Aorta (tissue), 5 donors: ENCODE data around the gene F13A1. TPM values are rescaled to one million over a fixed set of nuclear protein-coding genes. Genes with fewer than 3 reads are reported as not detected.
"Not testable (repeated sequence)": the region's sequence is repeated elsewhere in the genome, so short reads cannot be mapped to it uniquely, and the experiment has no call there.

ENCODE experiments used
- ATAC-seq: fragments of 200-7000 bp; cut with Tn5 transposase; one replicate; pipeline ENCODE4 v1.9.1; 2022; ENCODE audit warnings: moderate library complexity; ENCODE audit not compliant: low FRiP score
- DNase-seq, 2 donors: peaks; one replicate each; pipeline ENCODE4 v3.0.0-alpha.2; 2020
- H3K27ac ChIP-seq, 2 donors: one replicate each; pipeline ENCODE4 v1.5.1; 2013; ENCODE audit warnings: low read length in 2 of 2, mild to moderate bottlenecking in 2 of 2, moderate library complexity in 2 of 2, control low read depth in 1 of 2, inconsistent platforms in 1 of 2, low read depth in 1 of 2
- H3K27me3 ChIP-seq, 2 donors: one replicate each; pipeline ENCODE4 v1.6.1; 2013; ENCODE audit warnings: control low read depth in 1 of 2, low read length in 1 of 2, mild to moderate bottlenecking in 1 of 2, moderate library complexity in 1 of 2; ENCODE audit not compliant: insufficient read depth in 2 of 2, control insufficient read depth in 1 of 2
- H3K36me3 ChIP-seq, 2 donors: one replicate each; pipeline ENCODE4 v1.6.1; 2013; ENCODE audit warnings: control low read depth in 1 of 2, low read length in 1 of 2, mild to moderate bottlenecking in 1 of 2; ENCODE audit not compliant: insufficient read depth in 2 of 2, control insufficient read depth in 1 of 2
- H3K4me1 ChIP-seq, 2 donors: one replicate each; pipeline ENCODE4 v1.6.1; 2013; ENCODE audit warnings: low read length in 2 of 2, control low read depth in 1 of 2, mild to moderate bottlenecking in 1 of 2, moderate library complexity in 1 of 2; ENCODE audit not compliant: insufficient read depth in 2 of 2, control insufficient read depth in 1 of 2
- H3K4me3 ChIP-seq, 2 donors: one replicate each; pipeline ENCODE4 v1.5.1; 2013; ENCODE audit warnings: low read length in 2 of 2, control low read depth in 1 of 2, mild to moderate bottlenecking in 1 of 2
- H3K9me3 ChIP-seq: one replicate; pipeline ENCODE4 v1.6.1; 2013; ENCODE audit warnings: mild to moderate bottlenecking, low read length; ENCODE audit not compliant: control insufficient read depth
- WGBS, 2 donors: extraction: QIAGEN DNeasy Blood & Tissue Kit; methylation state at CpG; one replicate each; pipeline ENCODE4 v1.1.7; 2013; 5-methylcytosine and 5-hydroxymethylcytosine counted together
- intact Hi-C, 2 donors: fragments of 100-400 bp; cut with DNase I; formaldehyde crosslinking; loops; one replicate each; pipeline versions ENCODE4 v1.14.2 to v1.15.0; 2022
- polyA plus RNA-seq, 2 donors: library from polyadenylated mRNA; stranded (reverse); fragments of 200-250 nt; gene quantifications; one replicate each; pipeline ENCODE4 v1.2.3, GENCODE V29; 2013
- total RNA-seq, 2 donors: library from RNA; stranded (reverse); fragmentation: NEBNext Ultra II Directional; extraction: Animal tissue kit (Norgen Biotek cat#: 25700); gene quantifications; one replicate each; pipeline ENCODE4 v1.2.1, GENCODE V29; 2021
- donor health status: healthy with polysubstance abuse.
- donor health status: Bipolar disorder and iron deficiency.
- donor health status: DM: no; HTN: no; CAD: no.
- donor health status: DM: no; HTN: no; CAD: no.
- donor health status: DM: yes; HTN: yes; CAD: no.

The F13A1 gene
- total and polyA plus RNA-seq, 4 donors, result 16.8 to 421 (median 122) TPM

DNA sequence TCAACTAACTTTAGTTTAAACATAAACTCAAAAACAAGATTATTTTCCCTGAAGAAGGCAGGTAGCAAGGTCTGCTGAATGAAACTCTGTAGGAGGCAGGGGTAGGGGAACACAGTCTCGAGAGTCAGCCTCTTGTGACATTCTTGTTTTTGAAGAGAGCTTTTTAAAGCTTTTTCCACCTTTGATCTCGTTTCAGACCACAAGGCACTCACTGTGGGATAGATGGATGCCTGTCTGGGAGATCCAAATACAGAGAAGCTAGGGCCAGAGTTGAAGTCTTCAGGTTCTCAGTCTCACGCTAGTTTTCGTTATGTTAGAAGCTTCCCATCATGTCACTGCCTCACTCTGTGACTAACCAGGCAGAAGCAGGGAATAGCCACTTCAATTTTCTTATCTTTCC is 14.9 kb downstream of the F13A1 start:
- DNase-seq, result no peak
- H3K27ac ChIP-seq, result no peak overlapping the region
- ATAC-seq, result no peak
- no peak overlapping the region for H3K4me3 ChIP-seq
- no peaks in the 10 kb centered on the region for H3K4me1 ChIP-seq
- H3K36me3 ChIP-seq, result no peaks in the 10 kb centered on the region
- 60 to 64% methylated on average over 4 of the region's 4 CpGs for WGBS, 2 donors
- H3K9me3 ChIP-seq, result no peaks in the 10 kb centered on the region
- intact Hi-C loops, result no loop called here
- H3K27me3 ChIP-seq, result no peaks in the 10 kb centered on the region

- H3K27me3 ChIP-seq, H3K36me3 ChIP-seq, H3K4me1 ChIP-seq, H3K9me3 ChIP-seq, H3K4me3 ChIP-seq, intact Hi-C loops, DNase-seq, H3K27ac ChIP-seq, ATAC-seq: not testable (repeated sequence)
- 87 to 95% methylated on average over 19 of the region's 19 CpGs for WGBS, 2 donors
These were observed 20.1 kb downstream of the F13A1 start for GRCh38 chr6:6300383-6300782.

- whole genome bisulfite sequencing, 2 donors, result 43 to 51% methylated on average over 3 of the region's 3 CpGs
- DNase-seq, result no peak
- intact Hi-C loops, result no loop called here
- no peaks in the 10 kb centered on the region for H3K4me1 ChIP-seq
- no peaks in the 10 kb centered on the region for H3K36me3 ChIP-seq
- ATAC-seq, result no peak
- H3K27me3 ChIP-seq, result no peaks in the 10 kb centered on the region
- peaks cover 2% of the 10 kb centered on the region for H3K9me3 ChIP-seq
- no peak overlapping the region for H3K4me3 ChIP-seq
- H3K27ac ChIP-seq, result no peak overlapping the region
These were observed 27.1 kb downstream of the F13A1 start for GRCh38 chr6:6293317-6293716.

- Histone ChIP-seq H3K27me3 (no peaks in the 10 kb centered on the region), H3K36me3 (no peaks in the 10 kb centered on the region), H3K4me1 (no peaks in the 10 kb centered on the region), H3K9me3 (peaks cover 2% of the 10 kb centered on the region), H3K27ac (no peak overlapping the region), H3K4me3 (no peak overlapping the region)
- DNase-seq (no peak), ATAC-seq (no peak)
- WGBS, 2 donors, result 83 to 87% methylated on average over 3 of the region's 3 CpGs
- intact Hi-C loops, result no loop called here
These were observed 33.0 kb downstream of the F13A1 start for GRCh38 chr6:6287415-6287814.

GRCh38 chr6:6285679-6286078 is 34.8 kb downstream of the F13A1 start:
- peaks cover 2% of the 10 kb centered on the region for H3K9me3 ChIP-seq
- DNase-seq, result no peak
- H3K4me3 ChIP-seq, result no peak overlapping the region
- intact Hi-C loops, result no loop called here
- no peaks in the 10 kb centered on the region for H3K4me1 ChIP-seq
- H3K36me3 ChIP-seq, result no peaks in the 10 kb centered on the region
- no peak overlapping the region for H3K27ac ChIP-seq
- 94 to 97% methylated on average over 11 of the region's 11 CpGs for WGBS, 2 donors
- H3K27me3 ChIP-seq, result no peaks in the 10 kb centered on the region
- ATAC-seq, result no peak

DNA sequence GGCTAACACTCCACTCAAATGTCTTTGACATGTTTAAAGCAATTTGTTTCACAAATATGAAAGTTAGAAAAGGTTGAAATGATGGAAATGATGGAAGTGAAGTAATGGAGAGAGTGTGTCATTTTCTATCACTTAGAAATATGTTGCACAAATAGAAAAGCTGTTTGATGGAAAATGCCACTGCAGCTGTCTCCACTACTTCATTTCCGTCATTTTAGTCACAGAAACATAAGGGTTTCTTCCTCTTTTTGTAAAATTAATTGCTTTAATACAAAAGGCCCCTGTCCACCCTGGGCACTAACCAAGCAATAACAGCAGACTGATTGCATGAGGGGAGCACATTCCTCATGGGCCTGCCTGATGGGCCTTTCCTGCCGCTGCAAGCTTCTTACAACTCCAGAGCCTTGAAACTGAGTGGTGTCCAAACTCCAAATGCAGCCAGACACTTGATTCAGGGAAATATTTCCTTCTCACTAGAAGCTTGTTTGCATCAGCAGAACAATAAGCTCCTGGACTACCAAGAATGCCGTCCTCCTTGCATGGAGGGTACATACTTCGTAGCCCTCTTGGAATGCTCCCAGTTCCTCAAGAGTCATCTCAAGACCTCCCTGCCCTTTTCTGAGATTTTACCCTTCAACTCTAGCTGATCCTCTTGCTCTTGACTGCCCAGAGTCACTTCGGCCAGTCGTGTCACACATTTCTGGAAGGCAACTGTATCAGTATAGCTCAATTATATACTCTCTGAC is 36.1 kb downstream of the F13A1 start:
- no peak for ATAC-seq
- no peaks in the 10 kb centered on the region for H3K4me1 ChIP-seq
- intact Hi-C loops, result no loop called here

GRCh38 chr6:6283746-6284145 is 36.7 kb downstream of the F13A1 start:
- Histone ChIP-seq H3K36me3 (no peaks in the 10 kb centered on the region), H3K27ac (no peak overlapping the region), H3K4me3 (no peak overlapping the region), H3K9me3 (no peaks in the 10 kb centered on the region), H3K27me3 (no peaks in the 10 kb centered on the region), H3K4me1 (no peaks in the 10 kb centered on the region)
- 87 to 89% methylated on average over 2 of the region's 2 CpGs for WGBS, 2 donors
- intact Hi-C loops, result no loop called here
- DNase-seq (no peak), ATAC-seq (no peak)

More for the DNA sequence above, 36.1 kb downstream of the F13A1 start:
- DNase-seq, result no peak
- no peak overlapping the region for H3K27ac ChIP-seq
- no peaks in the 10 kb centered on the region for H3K27me3 ChIP-seq
- H3K36me3 ChIP-seq, result no peaks in the 10 kb centered on the region
- H3K9me3 ChIP-seq, result peaks cover 2% of the 10 kb centered on the region
- WGBS, 2 donors, result 85 to 89% methylated on average over 6 of the region's 6 CpGs
- no peak overlapping the region for H3K4me3 ChIP-seq

GRCh38 chr6:6282716-6283115 is 37.7 kb downstream of the F13A1 start:
- Histone ChIP-seq H3K4me3 (no peak overlapping the region), H3K27me3 (no peaks in the 10 kb centered on the region), H3K4me1 (no peaks in the 10 kb centered on the region), H3K27ac (no peak overlapping the region), H3K9me3 (peaks cover under 1% of the 10 kb centered on the region), H3K36me3 (no peaks in the 10 kb centered on the region)
- no peak for ATAC-seq
- DNase-seq, result no peak
- 77 to 80% methylated on average over 1 of the region's 1 CpG for WGBS, 2 donors
- intact Hi-C loops, result no loop called here

- Histone ChIP-seq H3K9me3 (peaks cover 4% of the 10 kb centered on the region), H3K4me1 (no peaks in the 10 kb centered on the region), H3K27ac (no peak overlapping the region), H3K36me3 (no peaks in the 10 kb centered on the region), H3K27me3 (peaks cover 0 to under 1% of the 10 kb centered on the region in 2 donors), H3K4me3 (no peak overlapping the region)
- intact Hi-C loops, result no loop called here
- DNase-seq (no peak), ATAC-seq (no peak)
- WGBS, 2 donors, result 77 to 81% methylated on average over 4 of the region's 4 CpGs
These were observed 43.0 kb downstream of the F13A1 start for GRCh38 chr6:6277413-6277812.
